GM13977 (cell line): Measurements from ENCODE around the gene TAS2R41.
"Not testable (repeated sequence)": the region's sequence is repeated elsewhere in the genome, so short reads cannot be mapped to it uniquely, and the experiment has no call there.

ENCODE experiments used
- DNase-seq: peaks from one replicate; pipeline ENCODE4 v3.0.0; 2012; ENCODE audit warnings: low spot score
- in situ Hi-C: fragments of 300-500 bp; cut with MboI; formaldehyde crosslinking; loops from one replicate; pipeline ENCODE4 v1.12.0; 2022; ENCODE audit warnings: low sequenced_read_pairs, low pct_unique_long_range_greater_than_20kb, mixed read lengths, inconsistent platforms; ENCODE audit not compliant: unreplicated experiment
- TF ChIP-seq, protein P1 (sequence below): IDR thresholded peaks from 2 replicates; pipeline ENCODE4 v1.5.1; 2012; ENCODE audit warnings: mild to moderate bottlenecking, control low read depth; ENCODE audit not compliant: insufficient read depth; ENCODE audit errors: extremely low read depth, missing control alignments

TAS2R41 gene

DNA sequence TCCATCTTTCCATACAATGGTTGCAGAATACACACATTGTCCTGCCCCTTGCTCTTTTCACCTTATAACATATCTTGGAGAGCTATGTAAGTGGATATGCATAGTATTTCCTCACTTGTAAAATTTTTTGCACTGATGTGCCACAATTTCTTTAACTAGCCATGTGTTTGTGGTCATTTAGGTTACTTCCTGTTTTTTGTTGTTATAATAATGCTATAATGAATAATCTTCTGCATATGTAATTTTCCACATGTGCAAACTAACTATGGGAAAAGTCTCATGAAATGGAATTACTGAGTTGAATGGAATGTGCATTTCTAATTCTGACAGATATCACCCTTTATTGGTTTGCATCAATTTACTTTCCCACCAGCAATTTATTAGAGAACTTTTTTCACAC lies 2.8 kb downstream of the TAS2R41 start:
- TF ChIP-seq, protein P1, sequence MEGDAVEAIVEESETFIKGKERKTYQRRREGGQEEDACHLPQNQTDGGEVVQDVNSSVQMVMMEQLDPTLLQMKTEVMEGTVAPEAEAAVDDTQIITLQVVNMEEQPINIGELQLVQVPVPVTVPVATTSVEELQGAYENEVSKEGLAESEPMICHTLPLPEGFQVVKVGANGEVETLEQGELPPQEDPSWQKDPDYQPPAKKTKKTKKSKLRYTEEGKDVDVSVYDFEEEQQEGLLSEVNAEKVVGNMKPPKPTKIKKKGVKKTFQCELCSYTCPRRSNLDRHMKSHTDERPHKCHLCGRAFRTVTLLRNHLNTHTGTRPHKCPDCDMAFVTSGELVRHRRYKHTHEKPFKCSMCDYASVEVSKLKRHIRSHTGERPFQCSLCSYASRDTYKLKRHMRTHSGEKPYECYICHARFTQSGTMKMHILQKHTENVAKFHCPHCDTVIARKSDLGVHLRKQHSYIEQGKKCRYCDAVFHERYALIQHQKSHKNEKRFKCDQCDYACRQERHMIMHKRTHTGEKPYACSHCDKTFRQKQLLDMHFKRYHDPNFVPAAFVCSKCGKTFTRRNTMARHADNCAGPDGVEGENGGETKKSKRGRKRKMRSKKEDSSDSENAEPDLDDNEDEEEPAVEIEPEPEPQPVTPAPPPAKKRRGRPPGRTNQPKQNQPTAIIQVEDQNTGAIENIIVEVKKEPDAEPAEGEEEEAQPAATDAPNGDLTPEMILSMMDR: no peak

DNA sequence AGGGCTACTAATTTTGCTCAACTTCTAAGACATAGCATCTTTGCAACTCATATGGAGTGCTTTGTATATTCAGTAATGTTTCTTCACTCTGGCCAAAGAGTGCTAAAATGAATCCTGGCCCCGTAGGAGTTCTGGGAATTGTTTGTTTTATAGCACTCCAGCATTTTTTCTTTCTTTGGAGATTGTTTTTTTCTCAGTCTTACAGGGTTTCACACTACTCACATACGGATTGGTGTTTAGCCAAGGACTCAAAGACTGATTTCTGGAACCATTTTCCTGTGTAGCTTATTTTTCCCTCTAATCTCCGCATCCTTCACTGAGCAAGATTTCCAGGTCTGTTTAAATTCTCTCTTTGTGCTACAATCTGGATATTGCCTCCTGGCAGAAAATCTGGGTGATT lies 6.4 kb downstream of the TAS2R41 start:
- in situ Hi-C loops: no loop called here
- TF ChIP-seq, protein P1: no peak
- DNase-seq: no peak

More for the DNA sequence above, 2.8 kb downstream of the TAS2R41 start:
- DNase-seq: no peak
- in situ Hi-C loops: no loop called here

DNA sequence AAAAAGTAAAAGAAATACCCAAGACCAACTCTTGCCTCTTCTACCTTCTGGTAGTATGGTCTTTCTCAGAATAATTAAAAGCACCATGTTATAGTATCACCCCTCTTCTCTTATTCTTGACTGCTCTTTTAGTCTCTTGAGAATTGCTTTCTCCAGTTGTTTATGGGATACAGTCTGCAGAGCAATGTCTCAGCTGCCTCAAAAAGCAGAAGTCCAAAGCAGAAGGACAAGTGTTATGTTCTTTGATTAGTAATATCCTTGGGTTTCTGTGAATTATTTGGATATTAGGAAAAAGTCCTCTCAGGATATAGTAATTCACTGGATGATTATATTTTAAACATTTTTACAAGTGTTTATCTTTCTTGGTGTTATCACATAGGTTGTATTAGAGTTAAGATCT lies 7.4 kb downstream of the TAS2R41 start:
- TF ChIP-seq, protein P1: no peak
- in situ Hi-C loops: no loop called here
- no peak for DNase-seq

DNA sequence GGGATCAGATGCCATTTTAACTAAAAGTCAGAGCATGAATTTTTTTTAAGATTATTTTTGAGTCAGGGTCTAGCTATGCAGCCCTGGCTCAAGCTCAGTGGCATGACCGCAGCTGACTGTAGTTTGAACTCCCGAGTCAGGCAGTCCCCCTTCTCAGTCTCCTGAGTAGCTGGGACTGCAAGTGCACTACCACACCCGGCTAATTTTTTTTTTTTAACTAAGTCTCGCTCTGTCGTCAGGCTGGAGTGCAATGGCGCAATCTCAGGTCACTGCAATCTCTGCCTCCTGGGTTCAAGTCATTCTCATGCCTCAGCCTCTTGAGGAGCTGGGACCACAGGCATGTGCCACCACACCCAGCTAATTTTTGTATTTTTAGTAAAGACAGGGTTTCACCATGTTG lies 7.8 kb downstream of the TAS2R41 start:
- no peak for DNase-seq
- in situ Hi-C loops: no loop called here
- TF ChIP-seq, protein P1: no peak

DNA sequence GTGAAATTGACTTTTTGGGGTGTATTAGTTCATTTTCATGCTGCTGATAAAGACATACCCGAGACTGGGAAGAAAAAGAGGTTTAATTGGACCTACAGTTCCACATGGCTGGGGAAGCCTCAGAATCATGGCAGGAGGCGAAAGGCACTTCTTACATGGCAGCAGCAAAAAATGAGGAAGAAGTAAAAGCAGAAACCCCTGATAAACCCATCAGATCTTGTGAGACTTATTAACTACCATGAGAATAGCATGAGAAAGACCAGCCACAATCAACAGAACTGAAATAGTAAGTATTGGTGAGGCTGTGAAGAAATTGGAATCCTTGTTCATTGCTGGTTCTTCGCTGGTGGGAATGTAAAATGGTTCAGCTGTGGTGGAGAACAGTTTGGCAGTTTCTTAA lies 8.6 kb downstream of the TAS2R41 start:
- in situ Hi-C loops, DNase-seq: not testable (repeated sequence)

DNA sequence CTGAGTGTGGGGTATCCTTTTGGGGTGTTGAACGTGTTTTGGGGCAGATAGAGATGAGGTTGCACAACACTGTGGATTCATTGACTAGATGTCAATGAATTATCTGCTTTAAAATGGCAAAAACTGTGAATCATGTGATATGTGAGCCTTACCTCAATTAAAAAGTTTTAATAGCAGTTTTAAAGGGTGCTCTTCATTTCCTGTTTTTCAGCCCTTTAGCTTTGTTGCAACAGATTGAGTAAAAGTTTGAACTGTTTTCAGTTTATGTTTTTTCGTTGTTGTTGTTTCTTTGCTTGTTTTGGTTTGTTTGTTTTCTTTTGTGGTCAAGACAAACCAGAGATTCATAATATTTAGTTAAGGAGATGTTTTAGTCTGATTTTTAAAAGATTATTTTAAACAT lies 9.4 kb downstream of the TAS2R41 start:
- in situ Hi-C loops: no loop called here
- TF ChIP-seq, protein P1: no peak
- DNase-seq: no peak

DNA sequence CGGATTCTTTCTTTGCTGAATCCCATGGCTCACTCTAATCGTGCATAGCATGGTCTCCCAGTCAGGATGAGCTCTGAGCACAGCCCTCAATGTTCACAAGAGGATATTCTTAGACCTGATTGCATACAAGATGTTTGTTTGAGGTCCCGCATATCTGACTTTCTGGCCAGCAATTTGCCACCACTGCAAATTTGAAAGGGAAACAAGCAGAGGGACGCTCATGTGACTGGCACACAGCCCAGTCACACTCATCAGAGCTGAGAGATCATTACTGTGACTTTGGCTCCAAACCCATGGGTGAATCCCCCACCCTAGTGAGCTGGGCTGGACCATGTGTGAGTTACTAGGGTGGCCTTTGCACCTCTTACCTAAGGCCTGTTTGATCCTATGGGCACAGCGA lies 9.9 kb downstream of the TAS2R41 start:
- DNase-seq: no peak
- in situ Hi-C loops: no loop called here
- TF ChIP-seq, protein P1: no peak
